IMR-90 (cell line): ENCODE measurements around the gene MIR17HG.

Source experiments
- MAFK ChIP-seq: IDR thresholded peaks from 2 replicates; pipeline ENCODE4 v1.6.1; 2012; ENCODE audit warnings: low read depth, low read length, improper control_type of control experiment
- RAD21 ChIP-seq: IDR thresholded peaks from 2 replicates; pipeline ENCODE4 v1.6.1; 2012; ENCODE audit warnings: low read length, improper control_type of control experiment
- TF ChIP-seq, protein P1 (sequence below): conservative IDR thresholded peaks from 2 replicates; pipeline ENCODE4 v1.5.1; 2012; ENCODE audit warnings: mild to moderate bottlenecking, low read depth, low read length, improper control_type of control experiment

DNA sequence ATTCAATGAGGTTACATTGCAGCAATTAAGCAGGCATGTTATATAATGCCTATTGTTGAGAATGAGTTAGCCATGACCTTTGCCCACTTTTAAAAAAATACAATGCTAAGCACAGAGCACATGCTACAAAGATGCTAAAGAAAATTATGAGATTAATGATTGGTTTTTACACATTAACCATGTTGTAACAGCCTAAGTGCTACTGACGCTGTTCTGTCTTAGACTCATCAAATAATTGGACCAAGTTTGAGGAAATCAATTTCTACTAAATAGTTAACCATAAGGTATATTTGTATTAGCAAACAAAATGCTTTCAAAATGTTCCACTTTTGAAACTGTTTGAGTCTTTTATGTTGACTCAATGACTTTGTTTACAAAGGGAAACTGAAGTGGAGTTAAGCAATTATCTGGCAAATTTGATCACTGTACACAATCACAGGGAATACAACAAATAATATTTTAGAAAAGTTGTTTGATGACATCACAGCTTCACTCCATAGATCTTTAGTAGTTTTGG lies 14.3 kb downstream of the MIR17HG start:
- TF ChIP-seq, protein P1, sequence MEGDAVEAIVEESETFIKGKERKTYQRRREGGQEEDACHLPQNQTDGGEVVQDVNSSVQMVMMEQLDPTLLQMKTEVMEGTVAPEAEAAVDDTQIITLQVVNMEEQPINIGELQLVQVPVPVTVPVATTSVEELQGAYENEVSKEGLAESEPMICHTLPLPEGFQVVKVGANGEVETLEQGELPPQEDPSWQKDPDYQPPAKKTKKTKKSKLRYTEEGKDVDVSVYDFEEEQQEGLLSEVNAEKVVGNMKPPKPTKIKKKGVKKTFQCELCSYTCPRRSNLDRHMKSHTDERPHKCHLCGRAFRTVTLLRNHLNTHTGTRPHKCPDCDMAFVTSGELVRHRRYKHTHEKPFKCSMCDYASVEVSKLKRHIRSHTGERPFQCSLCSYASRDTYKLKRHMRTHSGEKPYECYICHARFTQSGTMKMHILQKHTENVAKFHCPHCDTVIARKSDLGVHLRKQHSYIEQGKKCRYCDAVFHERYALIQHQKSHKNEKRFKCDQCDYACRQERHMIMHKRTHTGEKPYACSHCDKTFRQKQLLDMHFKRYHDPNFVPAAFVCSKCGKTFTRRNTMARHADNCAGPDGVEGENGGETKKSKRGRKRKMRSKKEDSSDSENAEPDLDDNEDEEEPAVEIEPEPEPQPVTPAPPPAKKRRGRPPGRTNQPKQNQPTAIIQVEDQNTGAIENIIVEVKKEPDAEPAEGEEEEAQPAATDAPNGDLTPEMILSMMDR: no peak
- TF ChIP-seq MAFK: no peak
- no peak for TF ChIP-seq RAD21
